Panc1 (cell line): ENCODE measurements around the gene NCOA6.

Experiments
- CTCF ChIP-seq: fragments of 450-650 bp; IDR thresholded peaks from 2 replicates; pipeline ENCODE4 v1.5.1; 2017; ENCODE audit warnings: mild to moderate bottlenecking
- POLR2AphosphoS5 ChIP-seq: IDR thresholded peaks from 2 replicates; pipeline ENCODE4 v1.6.1; 2012; ENCODE audit warnings: mild to moderate bottlenecking, low read depth, low read length, moderate library complexity
- REST ChIP-seq, 2 experiments: IDR thresholded peaks; 2 replicates each; pipeline ENCODE4 v1.6.1; 2011 to 2012; ENCODE audit warnings: low read depth in 2 of 2, control low read depth in 1 of 2, low read length in 1 of 2, mild to moderate bottlenecking in 1 of 2, moderate library complexity in 1 of 2; ENCODE audit not compliant: insufficient read depth in 1 of 2

GRCh38 chr20:34720266-34720665 lies 105.2 kb downstream of the NCOA6 start:
- TF ChIP-seq CTCF (no peak), POLR2AphosphoS5 (no peak), REST (IDR thresholded peaks at IDR 0.05; ENCODE audit: insufficient read depth in 1 of 2, low read depth in 2 of 2, low read length in 1 of 2) (no peak)
